H1 (cell line): ENCODE results near the gene LRRC43. TPM values are rescaled to one million over a fixed set of nuclear protein-coding genes. Genes with fewer than 3 reads are reported as not detected.

Experiments used
- CTCF ChIA-PET: fragments of 300-600 bp; sonication (Branson Sonifier 250); formaldehyde crosslinking; loops from one replicate; lab custom pipeline; 2021; ENCODE audit not compliant: partially characterized antibody; lab: Charles Lee
- POLR2A ChIA-PET: fragments of 300-600 bp; sonication (Branson Sonifier 250); formaldehyde crosslinking; loops from one replicate; lab custom pipeline; 2021; ENCODE audit warnings: inconsistent platforms; ENCODE audit not compliant: partially characterized antibody; lab: Charles Lee
- DNase-seq, 2 experiments: peaks; one replicate each; pipeline versions ENCODE4 v3.0.0 to v3.0.0-alpha.2; 2010 to 2022; ENCODE audit warnings: low spot score in 2 of 2, low read depth in 1 of 2, mixed read lengths in 1 of 2
- FAIRE-seq: peaks from 2 replicates; lab custom pipeline; 2011; peaks lifted over from hg19 to GRCh38; lab: Jason Lieb, UNC
- H2AFZ ChIP-seq: 2 replicates; pipeline ENCODE4 v1.8.1; 2012; ENCODE audit warnings: low read length, inconsistent platforms
- H2AK5ac ChIP-seq: 2 replicates; pipeline ENCODE4 v1.6.1; 2013; ENCODE audit warnings: low read depth, low read length
- H2BK120ac ChIP-seq: replicated peaks from 2 replicates; pipeline ENCODE3; 2013; ENCODE audit warnings: low read depth, low read length, inconsistent platforms
- H2BK12ac ChIP-seq: 2 replicates; pipeline ENCODE4 v1.6.1; 2013; ENCODE audit warnings: low read depth, low read length
- H2BK15ac ChIP-seq: 2 replicates; pipeline ENCODE4 v1.6.1; 2013; ENCODE audit warnings: low read length
- H2BK20ac ChIP-seq: 2 replicates; pipeline ENCODE4 v1.6.1; 2013; ENCODE audit warnings: low read length
- H2BK5ac ChIP-seq: 2 replicates; pipeline ENCODE4 v1.6.1; 2013; ENCODE audit warnings: low read depth, low read length
- H3K14ac ChIP-seq: 2 replicates; pipeline ENCODE4 v1.6.1; 2013; ENCODE audit warnings: inconsistent platforms; ENCODE audit not compliant: insufficient read length
- H3K18ac ChIP-seq: 2 replicates; pipeline ENCODE4 v1.6.1; 2013; ENCODE audit warnings: low read length; ENCODE audit errors: extremely low read depth
- H3K23ac ChIP-seq: 2 replicates; pipeline ENCODE4 v1.6.1; 2013; ENCODE audit warnings: inconsistent platforms; ENCODE audit not compliant: insufficient read length
- H3K23me2 ChIP-seq: 2 replicates; pipeline ENCODE4 v1.6.1; 2013; ENCODE audit warnings: low read depth, low read length
- H3K27ac ChIP-seq: 2 replicates; pipeline ENCODE4 v1.6.1; 2011; ENCODE audit warnings: low read depth, low read length, inconsistent platforms
- H3K27me3 ChIP-seq, 4 experiments: replicated peaks in 1 of 4; 1 replicate in 1 of 4; 2 replicates in 3 of 4; pipeline versions ENCODE4 v1.6.1 to v1.8.1; 2011 to 2013; ENCODE audit warnings: low read length in 3 of 4, mild to moderate bottlenecking in 3 of 4, inconsistent platforms in 2 of 4, mixed read lengths in 2 of 4, moderate library complexity in 1 of 4; ENCODE audit not compliant: control insufficient read depth in 3 of 4, insufficient read depth in 3 of 4; ENCODE audit errors: extremely low read depth in 1 of 4
- H3K36me3 ChIP-seq, 4 experiments: 2 replicates each; pipeline versions ENCODE4 v1.6.1 to v1.8.1; 2011 to 2013; ENCODE audit warnings: mild to moderate bottlenecking in 4 of 4, low read length in 3 of 4, moderate library complexity in 2 of 4, control low read depth in 1 of 4, inconsistent platforms in 1 of 4; ENCODE audit not compliant: insufficient read depth in 4 of 4, control insufficient read depth in 2 of 4
- H3K4ac ChIP-seq: replicated peaks from 2 replicates; pipeline ENCODE3; 2013; ENCODE audit warnings: low read length, low read depth, mixed read lengths, inconsistent platforms; ENCODE audit not compliant: insufficient read length
- H3K4me1 ChIP-seq, 4 experiments: replicated peaks in 1 of 4; 1 replicate in 1 of 4; 2 replicates in 3 of 4; pipeline versions ENCODE4 v1.6.1 to v1.8.1; 2011 to 2013; ENCODE audit warnings: low read length in 3 of 4, inconsistent platforms in 2 of 4, mixed read lengths in 1 of 4; ENCODE audit not compliant: insufficient read depth in 4 of 4, control insufficient read depth in 3 of 4
- H3K4me2 ChIP-seq, 2 experiments: 2 replicates each; pipeline versions ENCODE4 v1.6.1 to v1.8.1; 2011 to 2013; ENCODE audit warnings: low read depth in 2 of 2, low read length in 2 of 2, control low read depth in 1 of 2, inconsistent platforms in 1 of 2, mild to moderate bottlenecking in 1 of 2; ENCODE audit not compliant: insufficient read depth in 1 of 2
- H3K4me3 ChIP-seq, 4 experiments: fragments of 200-600, 300-600 bp in 1 of 4; sonication (generic), shearing (Covaris generic), sonication (Bioruptor Twin) in 1 of 4; 2 replicates each; pipeline versions ENCODE4 v1.5.1 to v1.8.1; 2011 to 2016; ENCODE audit warnings: low read length in 4 of 4, low read depth in 3 of 4, control low read depth in 2 of 4, inconsistent platforms in 2 of 4, mild to moderate bottlenecking in 2 of 4, mixed read lengths in 1 of 4, moderate library complexity in 1 of 4; ENCODE audit not compliant: insufficient read depth in 2 of 4; ENCODE audit errors: extremely low read depth in 1 of 4
- H3K56ac ChIP-seq: replicated peaks from 2 replicates; pipeline ENCODE3; 2013; ENCODE audit warnings: low read depth, mild to moderate bottlenecking, mixed read lengths, low read length, inconsistent platforms; ENCODE audit not compliant: insufficient read length
- H3K79me1 ChIP-seq: 2 replicates; pipeline ENCODE4 v1.6.1; 2013; ENCODE audit warnings: low read depth, low read length, control low read depth
- H3K79me2 ChIP-seq, 2 experiments: 2 replicates each; pipeline versions ENCODE4 v1.6.1 to v1.8.1; 2012 to 2013; ENCODE audit warnings: low read length in 2 of 2, mild to moderate bottlenecking in 2 of 2, inconsistent platforms in 1 of 2; ENCODE audit not compliant: insufficient read depth in 2 of 2, control insufficient read depth in 1 of 2
- H3K9ac ChIP-seq, 4 experiments: replicated peaks in 1 of 4; 1 replicate in 1 of 4; 2 replicates in 3 of 4; pipeline versions ENCODE4 v1.6.1 to v1.8.1; 2011 to 2013; ENCODE audit warnings: low read depth in 3 of 4, low read length in 3 of 4, control low read depth in 2 of 4, mild to moderate bottlenecking in 2 of 4, moderate library complexity in 2 of 4, inconsistent platforms in 1 of 4; ENCODE audit errors: extremely low read depth in 1 of 4
- H3K9me3 ChIP-seq, 2 experiments: 2 replicates each; pipeline versions ENCODE4 v1.6.1 to v1.8.1; 2012 to 2013; ENCODE audit warnings: mild to moderate bottlenecking in 2 of 2, moderate library complexity in 2 of 2, control low read depth in 1 of 2, inconsistent platforms in 1 of 2, low read depth in 1 of 2, low read length in 1 of 2, mixed read lengths in 1 of 2; ENCODE audit not compliant: insufficient read depth in 2 of 2
- H4K20me1 ChIP-seq, 2 experiments: replicated peaks in 1 of 2; 2 replicates each; pipeline versions ENCODE3 to v1.8.1; 2011 to 2013; ENCODE audit warnings: inconsistent platforms in 2 of 2, low read length in 2 of 2, mild to moderate bottlenecking in 1 of 2; ENCODE audit not compliant: insufficient read depth in 2 of 2, control insufficient read depth in 1 of 2
- H4K5ac ChIP-seq: 2 replicates; pipeline ENCODE4 v1.6.1; 2013; ENCODE audit warnings: low read length, low read depth, mixed read lengths, inconsistent platforms; ENCODE audit not compliant: insufficient read length
- H4K8ac ChIP-seq: 2 replicates; pipeline ENCODE4 v1.8.0; 2013; ENCODE audit warnings: mild to moderate bottlenecking, moderate library complexity, low read length, inconsistent platforms; ENCODE audit not compliant: insufficient read depth; ENCODE audit errors: extremely low read depth
- H4K91ac ChIP-seq: replicated peaks from 2 replicates; pipeline ENCODE3; 2013; ENCODE audit warnings: low read length, mixed read lengths, inconsistent platforms; ENCODE audit not compliant: insufficient read length
- POLR2A ChIP-seq, 2 experiments: IDR thresholded peaks; 1 replicate in 1 of 2; 2 replicates in 1 of 2; pipeline ENCODE4 v1.6.1; 2011; ENCODE audit warnings: low read depth in 2 of 2, low read length in 2 of 2, mild to moderate bottlenecking in 2 of 2; ENCODE audit errors: control extremely low read depth in 1 of 2
- RAD21 ChIP-seq, 2 experiments: IDR thresholded peaks in 1 of 2; conservative IDR thresholded peaks in 1 of 2; 2 replicates each; pipeline ENCODE4 v1.6.1; 2011; ENCODE audit warnings: low read depth in 2 of 2, low read length in 2 of 2, improper control_type of control experiment in 1 of 2, inconsistent platforms in 1 of 2, mild to moderate bottlenecking in 1 of 2, moderate library complexity in 1 of 2
- TBP ChIP-seq: IDR thresholded peaks from 2 replicates; pipeline ENCODE4 v1.6.1; 2011; ENCODE audit warnings: low read depth, low read length, improper control_type of control experiment
- WGBS, 2 experiments: shearing (Covaris generic) in 1 of 2; methylation state at CpG; one replicate each; pipeline versions ENCODE4 v1.1.6 to v1.1.7; 2013 to 2015; ENCODE audit warnings: low lambda C conversion rate in 2 of 2, mixed read lengths in 2 of 2, inconsistent platforms in 1 of 2, low coverage in 1 of 2, missing lambda C conversion rate in 1 of 2; ENCODE audit not compliant: insufficient replicate concordance in 2 of 2, insufficient coverage in 1 of 2, insufficient read length in 1 of 2; ENCODE audit errors: extremely low coverage in 1 of 2, missing lambda C conversion rate in 1 of 2; 5-methylcytosine and 5-hydroxymethylcytosine counted together
- polyA plus RNA-seq, 7 experiments: library from polyadenylated mRNA; depleted of rRNA in 3 of 7; stranded (reverse) in 5 of 7; unstranded in 2 of 7; fragments of >200 nt in 5 of 7; fragments of 200-250 nt in 2 of 7; gene quantifications; 1 replicate in 5 of 7; 2 replicates in 1 of 7; 4 replicates in 1 of 7; pipeline versions ENCODE4 v1.2.1 to v1.2.3, GENCODE V29; 2011 to 2013; ENCODE audit warnings: missing spikeins in 2 of 7, mixed read lengths in 2 of 7
- total RNA-seq: library from RNA; stranded (reverse); fragmentation: NEBNext Ultra II Directional; extraction: Animal tissue kit (Norgen Biotek cat#: 25700); gene quantifications from 2 replicates; pipeline ENCODE4 v1.2.1, GENCODE V29; 2021
- TF ChIP-seq, protein P1 (sequence below), 3 experiments: IDR thresholded peaks; 1 replicate in 2 of 3; 2 replicates in 1 of 3; pipeline versions ENCODE4 v1.5.1 to v1.6.1; 2011; ENCODE audit warnings: low read length in 3 of 3, mild to moderate bottlenecking in 3 of 3, inconsistent platforms in 2 of 3, low read depth in 1 of 3, moderate library complexity in 1 of 3; ENCODE audit not compliant: insufficient read depth in 1 of 3; ENCODE audit errors: control extremely low read depth in 1 of 3

Gene LRRC43
- total and polyA plus RNA-seq, 2 of the 8 experiments (the other 6 are each of a cell fraction or from before 2014, with no cell fraction given) = 0.35 to 0.44 TPM

DNA sequence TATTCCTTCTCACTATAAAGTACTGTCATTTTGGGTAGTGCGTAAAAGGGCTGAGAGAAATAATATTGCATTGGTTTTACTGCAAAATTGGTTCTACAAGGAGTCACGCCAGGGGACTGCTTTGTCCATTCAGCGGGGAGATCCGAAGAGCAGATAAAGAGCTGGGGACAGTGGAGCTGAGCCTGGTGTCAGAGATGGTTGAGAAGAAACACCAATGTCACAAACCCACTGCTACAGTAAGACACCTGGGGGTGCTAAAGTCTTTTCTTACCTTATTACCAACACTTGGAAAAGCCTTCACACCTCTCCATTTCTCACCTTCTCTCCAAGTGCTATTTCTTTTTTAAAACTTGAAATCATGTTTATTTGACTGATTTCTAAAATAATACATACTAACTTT lies 23.0 kb upstream of the LRRC43 start:
- Histone ChIP-seq H4K20me1 (no peaks in the 10 kb centered on the region), H3K14ac (no peak overlapping the region), H3K23me2 (no peaks in the 10 kb centered on the region), H3K9ac (no peak overlapping the region), H4K8ac (no peak overlapping the region), H4K5ac (no peak overlapping the region), H2BK12ac (no peak overlapping the region), H3K36me3 (no peaks in the 10 kb centered on the region), H3K27me3 (no peaks in the 10 kb centered on the region), H3K4me1 (no peaks in the 10 kb centered on the region; a peak in 1 of 7 replicates), H3K79me1 (no peaks in the 10 kb centered on the region), H3K18ac (no peak overlapping the region), H3K4me3 (no peak overlapping the region), H2BK20ac (no peak overlapping the region), H3K79me2 (no peaks in the 10 kb centered on the region), H3K27ac (no peak overlapping the region), H2BK120ac (no peak overlapping the region), H3K4ac (no peak overlapping the region), H3K56ac (no peak overlapping the region), H2AK5ac (no peak overlapping the region), H3K23ac (no peak overlapping the region), H2BK5ac (no peak overlapping the region), H4K91ac (no peak overlapping the region), H2AFZ (no peak overlapping the region), H2BK15ac (no peak overlapping the region), H3K4me2 (no peak overlapping the region), H3K9me3 (no peaks in the 10 kb centered on the region)
- no peak for FAIRE-seq
- CTCF ChIA-PET = interaction anchor here (0.5 to 2.4 kb wide), 7 partner anchors 8 to 509 kb away, joined by 3 to 16 read pairs (median 3); no protein-coding TSS in a partner anchor
- POLR2A ChIA-PET = no interaction called here
- 73% methylated on average over 4 of the region's 4 CpGs; no CpG with 5 or more reads in 1 of the 2 experiments for WGBS, 2 experiments
- DNase-seq = no peak
- peak; percentile 41 to 50 for TF ChIP-seq RAD21 (IDR thresholded peaks at IDR 0.05 in 1 of 2, conservative IDR thresholded peaks at IDR 0.05 in 1 of 2; ENCODE audit: low read depth in 2 of 2, low read length in 2 of 2)
- no peak for TF ChIP-seq TBP
- TF ChIP-seq, protein P1, sequence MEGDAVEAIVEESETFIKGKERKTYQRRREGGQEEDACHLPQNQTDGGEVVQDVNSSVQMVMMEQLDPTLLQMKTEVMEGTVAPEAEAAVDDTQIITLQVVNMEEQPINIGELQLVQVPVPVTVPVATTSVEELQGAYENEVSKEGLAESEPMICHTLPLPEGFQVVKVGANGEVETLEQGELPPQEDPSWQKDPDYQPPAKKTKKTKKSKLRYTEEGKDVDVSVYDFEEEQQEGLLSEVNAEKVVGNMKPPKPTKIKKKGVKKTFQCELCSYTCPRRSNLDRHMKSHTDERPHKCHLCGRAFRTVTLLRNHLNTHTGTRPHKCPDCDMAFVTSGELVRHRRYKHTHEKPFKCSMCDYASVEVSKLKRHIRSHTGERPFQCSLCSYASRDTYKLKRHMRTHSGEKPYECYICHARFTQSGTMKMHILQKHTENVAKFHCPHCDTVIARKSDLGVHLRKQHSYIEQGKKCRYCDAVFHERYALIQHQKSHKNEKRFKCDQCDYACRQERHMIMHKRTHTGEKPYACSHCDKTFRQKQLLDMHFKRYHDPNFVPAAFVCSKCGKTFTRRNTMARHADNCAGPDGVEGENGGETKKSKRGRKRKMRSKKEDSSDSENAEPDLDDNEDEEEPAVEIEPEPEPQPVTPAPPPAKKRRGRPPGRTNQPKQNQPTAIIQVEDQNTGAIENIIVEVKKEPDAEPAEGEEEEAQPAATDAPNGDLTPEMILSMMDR (IDR thresholded peaks at IDR 0.05; ENCODE audit: control extremely low read depth in 1 of 3, insufficient read depth in 1 of 3, low read depth in 1 of 3, low read length in 3 of 3) = peak in 1 of 3 experiments; percentile 21; a peak in 1 of 4 replicates
- no peak for TF ChIP-seq POLR2A (IDR thresholded peaks at IDR 0.05; ENCODE audit: control extremely low read depth in 1 of 2, low read depth in 2 of 2, low read length in 2 of 2)
